OCI-LY1 (cell line): ENCODE results near the gene RNGTT.

Source experiments
- CTCF ChIP-seq: fragments of 200-600 bp; sonication (generic), shearing (Covaris generic); IDR thresholded peaks from 2 replicates; pipeline ENCODE4 v1.5.1; 2017; ENCODE audit warnings: mild to moderate bottlenecking, antibody characterized with exemption, low read length, moderate library complexity, mixed read lengths
- EZH2 ChIP-seq: fragments of 200-600 bp; sonication (generic), shearing (Covaris generic); IDR thresholded peaks from 2 replicates; pipeline ENCODE4 v1.8.0; 2017; ENCODE audit warnings: borderline replicate concordance, mixed run types, mild to moderate bottlenecking, antibody characterized with exemption, low read length, moderate library complexity, mixed read lengths

- TF ChIP-seq CTCF (no peak), EZH2 (no peak)
Measured at GRCh38 chr6:88666901-88667300, 296.5 kb downstream of the RNGTT start.
